ENCODE results near the gene MAML1.
"Not testable (repeated sequence)": the region's sequence is repeated elsewhere in the genome, so short reads cannot be mapped to it uniquely, and the experiment has no call there.

The MAML1 gene

GRCh38 chr5:179769796-179770195 is 37.2 kb downstream of the MAML1 start:
- DNase-seq, result no peak

GRCh38 chr5:179771311-179771895 is 38.8 kb downstream of the MAML1 start:
- no peak for DNase-seq

- DNase-seq, result no peak
Measured at GRCh38 chr5:179772351-179772750, 39.7 kb downstream of the MAML1 start.

- DNase-seq, result no peak
Measured at GRCh38 chr5:179773686-179774040, 41.0 kb downstream of the MAML1 start.

- no peak for DNase-seq
Measured at GRCh38 chr5:179774442-179774841, 41.8 kb downstream of the MAML1 start.

GRCh38 chr5:179776411-179776938 is 43.9 kb downstream of the MAML1 start:
- DNase-seq, result no peak

- no peak for DNase-seq
Measured at GRCh38 chr5:179777456-179777855, 44.8 kb downstream of the MAML1 start.

- DNase-seq, result no peak
Measured at GRCh38 chr5:179777909-179778308, 45.3 kb downstream of the MAML1 start.

- DNase-seq, result no peak
Measured at GRCh38 chr5:179778591-179778990, 46.0 kb downstream of the MAML1 start.

- no peak for DNase-seq
Measured at GRCh38 chr5:179779826-179780225, 47.2 kb downstream of the MAML1 start.

GRCh38 chr5:179780362-179780761 is 47.7 kb downstream of the MAML1 start:
- no peak for DNase-seq

- no peak for DNase-seq
Measured at GRCh38 chr5:179781846-179782245, 49.2 kb downstream of the MAML1 start.

- DNase-seq, result no peak
Measured at GRCh38 chr5:179783128-179783527, 50.5 kb downstream of the MAML1 start.

GRCh38 chr5:179786861-179787260 is 54.2 kb downstream of the MAML1 start:
- DNase-seq, result no peak

- no peak for DNase-seq
Measured at GRCh38 chr5:179788193-179788854, 55.7 kb downstream of the MAML1 start.

- not testable (repeated sequence) for DNase-seq
Measured at GRCh38 chr5:179789278-179789677, 56.7 kb downstream of the MAML1 start.

- DNase-seq, result no peak
Measured at GRCh38 chr5:179791881-179792611, 59.4 kb downstream of the MAML1 start.

GRCh38 chr5:179792612-179793467 is 60.2 kb downstream of the MAML1 start:
- no peak for DNase-seq

GRCh38 chr5:179793468-179794139 is 61.0 kb downstream of the MAML1 start, which contains the start of gene LTC4S:
TSS of gene LTC4S (plus strand) at chr5:179793986. CDS start at chr5:179794081, 95 bp downstream.
- DNase-seq, result peak; percentile 66

- no peak for DNase-seq
Measured at GRCh38 chr5:179794171-179794570, 61.5 kb downstream of the MAML1 start.

GRCh38 chr5:179794575-179794974 is 62.0 kb downstream of the MAML1 start:
- DNase-seq, result no peak
